ENCODE measurements around the gene TRIM75. TPM values are rescaled to one million over a fixed set of nuclear protein-coding genes. Genes with fewer than 3 reads are reported as not detected.

The TRIM75 gene
- total and polyA plus RNA-seq, 10 of the 15 experiments (the other 5 are each of a cell fraction or from before 2014, with no cell fraction given), result not detected

DNA sequence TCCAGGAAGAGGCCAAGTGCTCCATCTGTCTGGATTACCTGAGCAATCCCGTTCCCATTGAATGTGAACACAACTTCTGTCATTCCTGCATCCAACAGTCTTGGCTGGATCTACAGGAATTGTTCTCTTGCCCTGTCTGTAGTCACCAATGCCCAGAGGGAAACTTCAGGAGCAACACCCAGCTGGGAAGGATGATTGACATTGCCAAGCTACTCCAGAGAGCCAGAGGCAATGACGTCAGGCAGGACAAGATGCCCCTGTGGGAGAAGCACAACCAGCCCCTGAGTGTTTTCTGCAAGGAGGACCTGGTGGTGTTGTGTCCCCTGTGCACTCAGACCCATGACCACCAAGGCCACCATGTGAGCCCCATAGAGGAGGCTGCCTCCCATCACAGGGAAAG, 43.2 kb upstream of the TRIM75 start:
- WGBS (ENCODE audit: insufficient coverage, insufficient replicate concordance, low lambda C conversion rate, missing lambda C conversion rate), result 42% methylated on average over 2 of the region's 2 CpGs
- H2AFZ ChIP-seq (ENCODE audit: control insufficient read depth, low read depth, low read length), result no peak overlapping the region
- no peak overlapping the region for H3K27ac ChIP-seq (ENCODE audit: control insufficient read depth, insufficient read depth)
- intact Hi-C loops (cut with micrococcal nuclease; ENCODE audit: unreplicated experiment), result no loop called here
- ChIA-PET RAD21 (ENCODE audit: unreplicated experiment) (no interaction called here), POLR2A (interaction anchor here (0.6 kb wide), 1 partner anchor 27 kb away, joined by 5 read pairs; no protein-coding TSS in a partner anchor), SMC1A (ENCODE audit: uncharacterized antibody, unreplicated experiment) (no interaction called here), CTCF (no interaction called here)
- no peaks in the 10 kb centered on the region for H4K20me1 ChIP-seq (ENCODE audit: control insufficient read depth, insufficient read depth)
- H3K4me3 ChIP-seq, result no peak overlapping the region
- no peaks in the 10 kb centered on the region for H3K9me3 ChIP-seq (replicated peaks; ENCODE audit: control insufficient read depth, insufficient read depth, low read length)
- peaks cover 0 to 3% of the 10 kb centered on the region in 2 experiments; a peak in 1 of 4 replicates for H3K27me3 ChIP-seq (replicated peaks in 1 of 2; ENCODE audit: control insufficient read depth in 2 of 2, insufficient read depth in 2 of 2, low read length in 1 of 2)
- no peaks in the 10 kb centered on the region for H3K36me3 ChIP-seq (ENCODE audit: control insufficient read depth in 2 of 2, insufficient read depth in 2 of 2, low read length in 1 of 2)
- H3K79me2 ChIP-seq (ENCODE audit: control insufficient read depth, insufficient read depth, low read length), result no peaks in the 10 kb centered on the region
- no peaks in the 10 kb centered on the region for H3K4me1 ChIP-seq (ENCODE audit: control insufficient read depth, insufficient read depth, low read length)
- H3K9ac ChIP-seq (ENCODE audit: control insufficient read depth, insufficient read depth, low read length), result no peak overlapping the region
- H3K4me2 ChIP-seq (ENCODE audit: control insufficient read depth, insufficient read depth), result no peak overlapping the region
- no peak for DNase-seq (ENCODE audit: low read depth, low spot score)
- ATAC-seq, result no peak
- in situ Hi-C loops (cut with MboI), result no loop called here
- no TSS peak for BruUV-seq (replicated peaks)
- no peak for FAIRE-seq
- TF ChIP-seq, protein P1, sequence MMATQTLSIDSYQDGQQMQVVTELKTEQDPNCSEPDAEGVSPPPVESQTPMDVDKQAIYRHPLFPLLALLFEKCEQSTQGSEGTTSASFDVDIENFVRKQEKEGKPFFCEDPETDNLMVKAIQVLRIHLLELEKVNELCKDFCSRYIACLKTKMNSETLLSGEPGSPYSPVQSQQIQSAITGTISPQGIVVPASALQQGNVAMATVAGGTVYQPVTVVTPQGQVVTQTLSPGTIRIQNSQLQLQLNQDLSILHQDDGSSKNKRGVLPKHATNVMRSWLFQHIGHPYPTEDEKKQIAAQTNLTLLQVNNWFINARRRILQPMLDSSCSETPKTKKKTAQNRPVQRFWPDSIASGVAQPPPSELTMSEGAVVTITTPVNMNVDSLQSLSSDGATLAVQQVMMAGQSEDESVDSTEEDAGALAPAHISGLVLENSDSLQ (IDR thresholded peaks at IDR 0.05), result no peak
- TF ChIP-seq, protein P2, sequence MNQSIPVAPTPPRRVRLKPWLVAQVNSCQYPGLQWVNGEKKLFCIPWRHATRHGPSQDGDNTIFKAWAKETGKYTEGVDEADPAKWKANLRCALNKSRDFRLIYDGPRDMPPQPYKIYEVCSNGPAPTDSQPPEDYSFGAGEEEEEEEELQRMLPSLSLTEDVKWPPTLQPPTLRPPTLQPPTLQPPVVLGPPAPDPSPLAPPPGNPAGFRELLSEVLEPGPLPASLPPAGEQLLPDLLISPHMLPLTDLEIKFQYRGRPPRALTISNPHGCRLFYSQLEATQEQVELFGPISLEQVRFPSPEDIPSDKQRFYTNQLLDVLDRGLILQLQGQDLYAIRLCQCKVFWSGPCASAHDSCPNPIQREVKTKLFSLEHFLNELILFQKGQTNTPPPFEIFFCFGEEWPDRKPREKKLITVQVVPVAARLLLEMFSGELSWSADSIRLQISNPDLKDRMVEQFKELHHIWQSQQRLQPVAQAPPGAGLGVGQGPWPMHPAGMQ (IDR thresholded peaks at IDR 0.05; ENCODE audit: borderline replicate concordance), result no peak
- TF ChIP-seq, protein P3, sequence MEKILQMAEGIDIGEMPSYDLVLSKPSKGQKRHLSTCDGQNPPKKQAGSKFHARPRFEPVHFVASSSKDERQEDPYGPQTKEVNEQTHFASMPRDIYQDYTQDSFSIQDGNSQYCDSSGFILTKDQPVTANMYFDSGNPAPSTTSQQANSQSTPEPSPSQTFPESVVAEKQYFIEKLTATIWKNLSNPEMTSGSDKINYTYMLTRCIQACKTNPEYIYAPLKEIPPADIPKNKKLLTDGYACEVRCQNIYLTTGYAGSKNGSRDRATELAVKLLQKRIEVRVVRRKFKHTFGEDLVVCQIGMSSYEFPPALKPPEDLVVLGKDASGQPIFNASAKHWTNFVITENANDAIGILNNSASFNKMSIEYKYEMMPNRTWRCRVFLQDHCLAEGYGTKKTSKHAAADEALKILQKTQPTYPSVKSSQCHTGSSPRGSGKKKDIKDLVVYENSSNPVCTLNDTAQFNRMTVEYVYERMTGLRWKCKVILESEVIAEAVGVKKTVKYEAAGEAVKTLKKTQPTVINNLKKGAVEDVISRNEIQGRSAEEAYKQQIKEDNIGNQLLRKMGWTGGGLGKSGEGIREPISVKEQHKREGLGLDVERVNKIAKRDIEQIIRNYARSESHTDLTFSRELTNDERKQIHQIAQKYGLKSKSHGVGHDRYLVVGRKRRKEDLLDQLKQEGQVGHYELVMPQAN (conservative IDR thresholded peaks at IDR 0.05), result no peak
- TF ChIP-seq MAX (IDR thresholded peaks at IDR 0.05; ENCODE audit: low read depth, low read length), result no peak
- no peak for TF ChIP-seq ZBTB4 (CRISPR knock-in tag; IDR thresholded peaks at IDR 0.05)
- TF ChIP-seq ZBTB11 (CRISPR knock-in tag; IDR thresholded peaks at IDR 0.05), result no peak
- no peak for TF ChIP-seq CEBPZ (IDR thresholded peaks at IDR 0.05; ENCODE audit: low read depth, low read length)
- TF ChIP-seq NR2C1 (IDR thresholded peaks at IDR 0.05), result no peak

Measured in GM12878 (cell line).